Measurements from ENCODE around the gene CARD8. TPM values are rescaled to one million over a fixed set of nuclear protein-coding genes. Genes with fewer than 3 reads are reported as not detected.
A peak's percentile ranks its signal among the peaks of the same experiment; 100 is the strongest.

CARD8 gene
- total RNA-seq, 1 donor from 2014 or later = 110 TPM

DNA sequence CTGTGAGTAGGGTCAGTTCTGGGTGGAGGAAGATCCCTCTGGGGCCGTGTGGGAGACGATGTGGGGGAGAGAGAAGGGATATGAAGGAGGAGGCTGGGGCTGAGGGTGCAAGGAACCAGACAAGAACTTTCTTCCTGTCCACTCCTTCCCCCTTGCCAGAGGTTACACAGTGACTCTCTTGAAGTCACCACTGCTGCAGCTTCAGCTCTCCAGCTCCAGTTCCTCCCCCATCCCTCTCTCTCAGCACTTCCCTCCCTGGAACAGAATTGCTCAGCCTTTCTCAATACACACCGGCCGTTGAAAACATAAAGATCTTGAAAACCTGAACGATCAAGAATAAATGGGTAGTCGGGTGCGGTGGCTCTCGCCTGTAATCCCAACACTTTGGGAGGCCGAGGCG lies 80.1 kb downstream of the CARD8 start:
- H3K4me3 Mint-ChIP-seq (ENCODE audit: low read depth) = no peak overlapping the region
- intact Hi-C loops (cut with micrococcal nuclease) = no loop called here
- H3K4me1 Mint-ChIP-seq (ENCODE audit: low read depth) = peaks cover 17% of the 10 kb centered on the region
- no peak overlapping the region for H3K27ac Mint-ChIP-seq
- H3K27me3 Mint-ChIP-seq (ENCODE audit: low read depth) = no peaks in the 10 kb centered on the region
- no peaks in the 10 kb centered on the region for H3K9me3 Mint-ChIP-seq
- DNase-seq (ENCODE audit: low spot score) = no peak
- H3K36me3 Mint-ChIP-seq (ENCODE audit: low read depth) = peaks cover 59% of the 10 kb centered on the region

DNA sequence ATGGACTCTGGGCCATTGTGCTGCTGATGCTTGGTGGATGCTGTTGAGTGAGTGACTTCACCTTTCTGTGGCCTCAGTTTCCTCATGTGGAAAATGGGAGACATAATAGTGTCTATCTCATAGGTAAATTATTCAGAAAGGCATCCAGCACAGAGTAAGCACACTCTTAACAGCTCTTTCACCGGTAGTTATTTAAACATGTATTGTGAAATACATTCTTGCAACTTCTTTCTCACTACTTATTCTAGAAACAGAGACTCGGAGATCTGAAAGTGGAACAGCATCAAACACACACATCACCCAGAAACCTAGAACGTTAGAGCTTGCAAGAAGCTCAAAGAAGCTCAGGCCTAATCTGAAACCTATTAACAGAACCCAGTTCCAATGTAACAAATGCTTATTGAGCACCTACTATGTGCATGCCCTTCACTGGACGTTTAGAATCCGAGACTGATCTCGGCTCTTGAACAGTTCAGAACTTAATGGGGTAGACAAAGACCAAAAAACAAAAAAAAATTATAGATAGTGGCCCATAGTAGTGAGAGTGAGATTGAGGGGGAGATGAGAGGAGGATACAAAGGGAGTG lies 81.2 kb downstream of the CARD8 start:
- peaks cover 51% of the 10 kb centered on the region for H3K36me3 Mint-ChIP-seq (ENCODE audit: low read depth)
- DNase-seq (ENCODE audit: low spot score) = no peak
- H3K27ac Mint-ChIP-seq = no peak overlapping the region
- H3K4me1 Mint-ChIP-seq (ENCODE audit: low read depth) = peaks cover 17% of the 10 kb centered on the region
- intact Hi-C loops (cut with micrococcal nuclease) = loop anchor here (5.0 kb wide), 1 partner anchor 83 kb away; the partner anchor contains the start of gene CARD8
- H3K4me3 Mint-ChIP-seq (ENCODE audit: low read depth) = no peak overlapping the region
- no peaks in the 10 kb centered on the region for H3K27me3 Mint-ChIP-seq (ENCODE audit: low read depth)
- H3K9me3 Mint-ChIP-seq = no peaks in the 10 kb centered on the region

DNA sequence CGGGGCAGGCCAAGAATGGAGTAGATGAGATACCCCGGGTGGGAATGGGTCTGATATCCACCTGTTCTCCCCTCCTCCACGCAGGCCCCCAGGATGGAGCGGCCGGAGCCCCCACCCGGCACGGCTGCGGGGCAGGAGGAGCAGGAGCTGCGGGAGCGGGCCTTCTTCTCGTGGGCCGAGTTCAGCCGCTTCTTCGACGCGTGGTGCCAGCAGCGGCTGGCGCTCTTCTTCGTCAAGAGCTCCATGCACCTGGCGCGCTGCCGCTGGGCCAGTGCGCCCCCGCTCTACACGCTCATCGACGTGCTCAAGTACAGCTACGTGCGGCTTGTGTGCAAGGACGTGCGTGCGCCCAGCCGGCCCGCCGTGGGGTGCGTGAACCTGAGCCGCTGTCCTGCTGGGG lies 84.0 kb downstream of the CARD8 start:
- no peak overlapping the region for H3K27ac Mint-ChIP-seq
- peak overlapping the region; percentile 90 for H3K4me3 Mint-ChIP-seq (ENCODE audit: low read depth)
- peaks cover 36% of the 10 kb centered on the region for H3K36me3 Mint-ChIP-seq (ENCODE audit: low read depth)
- intact Hi-C loops (cut with micrococcal nuclease) = loop anchor here (2.0 to 5.0 kb wide), 2 partner anchors 33 to 86 kb away; partner anchors contain the start of gene CARD8
- no peaks in the 10 kb centered on the region for H3K27me3 Mint-ChIP-seq (ENCODE audit: low read depth)
- peaks cover 29% of the 10 kb centered on the region for H3K4me1 Mint-ChIP-seq (ENCODE audit: low read depth)
- no peaks in the 10 kb centered on the region for H3K9me3 Mint-ChIP-seq
- no peak for DNase-seq (ENCODE audit: low spot score)

DNA sequence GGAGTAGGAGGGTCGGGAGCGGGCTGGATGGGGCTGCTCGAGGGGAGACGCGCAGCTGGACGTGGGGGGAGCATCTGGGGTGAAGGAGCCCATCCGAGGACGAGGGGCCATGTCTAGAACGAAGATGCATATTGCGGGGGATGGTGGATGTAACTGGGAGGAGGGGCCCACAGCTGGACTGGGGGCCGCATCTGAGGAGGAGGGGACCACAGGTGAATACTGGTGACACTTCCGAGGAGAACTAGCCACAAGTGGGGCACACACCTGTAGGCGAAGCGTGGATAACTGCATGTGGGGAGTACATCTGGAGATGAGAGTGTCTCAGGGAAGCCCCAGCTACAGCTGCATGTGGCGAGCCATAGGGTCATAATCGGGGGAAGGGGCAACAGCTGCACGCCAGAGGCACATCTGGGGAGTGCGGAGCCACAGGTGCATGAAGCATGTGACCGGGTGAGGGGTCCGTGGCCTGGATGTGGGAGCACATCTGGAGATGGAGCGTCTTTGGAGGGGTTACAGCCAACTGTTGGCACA lies 84.8 kb downstream of the CARD8 start:
- Mint-ChIP-seq H3K4me1 (ENCODE audit: low read depth) (peaks cover 27% of the 10 kb centered on the region), H3K9me3 (no peaks in the 10 kb centered on the region), H3K36me3 (ENCODE audit: low read depth) (peaks cover 34% of the 10 kb centered on the region), H3K27ac (peak overlapping the region; percentile 75), H3K4me3 (ENCODE audit: low read depth) (peak overlapping the region; percentile 90), H3K27me3 (ENCODE audit: low read depth) (no peaks in the 10 kb centered on the region)
- intact Hi-C loops (cut with micrococcal nuclease) = loop anchor here (2.0 to 5.0 kb wide), 2 partner anchors 34 to 86 kb away; partner anchors contain the start of gene CARD8
- DNase-seq (ENCODE audit: low spot score) = no peak

DNA sequence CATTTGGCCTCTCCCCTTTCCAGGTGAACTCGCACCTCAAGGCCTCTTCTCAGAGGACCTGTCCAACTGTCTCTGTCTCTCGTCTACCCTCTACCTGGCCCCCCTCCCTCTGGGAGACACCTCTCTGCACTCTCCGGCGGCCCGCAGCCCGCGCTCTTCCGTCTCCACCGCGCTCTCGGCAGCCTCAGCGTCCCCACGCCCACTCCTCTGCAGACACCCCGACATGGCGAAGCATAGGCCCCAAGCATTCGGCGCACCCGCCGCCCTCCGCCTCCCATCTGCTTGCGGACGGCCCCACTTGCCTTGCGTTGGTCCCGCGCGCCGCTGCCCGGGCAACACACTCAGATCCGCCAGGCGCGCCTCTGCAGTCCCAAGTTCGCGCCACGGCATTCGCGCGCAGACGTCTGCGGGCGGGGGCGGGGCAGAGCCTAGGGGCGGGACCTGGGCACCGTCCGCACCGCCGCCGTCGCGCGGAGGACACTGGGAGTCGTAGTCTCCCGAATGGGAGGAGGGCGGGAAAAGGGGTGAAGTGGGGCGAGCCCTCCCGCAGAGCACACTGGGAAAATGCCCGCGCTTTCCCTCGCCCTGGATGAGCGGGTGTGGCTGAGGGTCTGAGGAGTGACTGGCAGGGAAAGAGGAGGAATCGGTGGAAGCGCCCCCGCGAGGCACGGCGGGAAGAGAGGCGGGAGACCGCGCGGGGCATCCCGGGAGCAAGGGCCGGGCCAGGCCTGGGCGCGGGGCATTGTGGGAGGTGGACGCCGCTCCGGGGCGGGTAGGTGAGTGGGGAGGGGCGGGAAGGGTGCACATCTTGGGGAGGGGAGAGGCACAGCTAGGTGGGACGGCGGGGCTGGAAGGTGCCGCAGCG lies 85.5 kb downstream of the CARD8 start, which contains the start of the genes LIG1 and ZSWIM9:
Gene LIG1 (minus strand): TSS at position 406 of the 865 bp plus-strand sequence. CDS start 4,778 bp downstream, outside the sequence.
Gene ZSWIM9 (plus strand): TSS at position 742 of the 865 bp plus-strand sequence. CDS start 1,123 bp downstream, outside the sequence.
- peaks cover 25% of the 10 kb centered on the region for H3K4me1 Mint-ChIP-seq (ENCODE audit: low read depth)
- intact Hi-C loops (cut with micrococcal nuclease) = loop anchor here (2.0 to 5.0 kb wide), 2 partner anchors 35 to 87 kb away; partner anchors contain the start of gene CARD8
- peaks cover 30% of the 10 kb centered on the region for H3K36me3 Mint-ChIP-seq (ENCODE audit: low read depth)
- no peaks in the 10 kb centered on the region for H3K9me3 Mint-ChIP-seq
- peak within 1 kb of the TSS; percentile 90 for H3K4me3 Mint-ChIP-seq (ENCODE audit: low read depth)
- no peaks in the 10 kb centered on the region for H3K27me3 Mint-ChIP-seq (ENCODE audit: low read depth)
- H3K27ac Mint-ChIP-seq = peak within 1 kb of the TSS; percentile 93
- DNase-seq (ENCODE audit: low spot score) = peak; percentile 90

DNA sequence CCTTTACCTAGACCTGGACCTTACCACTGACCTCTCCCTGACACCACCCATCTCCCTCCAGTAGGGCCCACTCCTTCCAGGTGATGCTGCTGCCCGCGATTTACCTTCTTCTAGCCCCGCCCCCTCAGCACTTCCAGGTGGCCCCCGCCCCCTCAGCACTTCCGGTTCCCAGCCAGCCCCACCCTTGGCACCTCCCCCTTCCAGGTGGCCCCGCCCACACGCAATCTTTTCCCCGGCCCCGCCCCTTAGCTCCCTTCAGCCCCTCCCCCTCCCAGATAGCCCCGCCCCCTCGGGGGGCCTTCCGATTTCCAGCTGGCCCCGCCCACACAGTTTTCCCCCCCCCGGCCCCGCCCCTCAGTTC lies 86.2 kb downstream of the CARD8 start:
- Mint-ChIP-seq H3K4me1 (ENCODE audit: low read depth) (peaks cover 25% of the 10 kb centered on the region), H3K4me3 (ENCODE audit: low read depth) (peak overlapping the region; percentile 90), H3K9me3 (no peaks in the 10 kb centered on the region), H3K27me3 (ENCODE audit: low read depth) (no peaks in the 10 kb centered on the region), H3K36me3 (ENCODE audit: low read depth) (peaks cover 29% of the 10 kb centered on the region), H3K27ac (peak overlapping the region; percentile 93)
- peak; percentile 80 for DNase-seq (ENCODE audit: low spot score)
- intact Hi-C loops (cut with micrococcal nuclease) = no loop called here

DNA sequence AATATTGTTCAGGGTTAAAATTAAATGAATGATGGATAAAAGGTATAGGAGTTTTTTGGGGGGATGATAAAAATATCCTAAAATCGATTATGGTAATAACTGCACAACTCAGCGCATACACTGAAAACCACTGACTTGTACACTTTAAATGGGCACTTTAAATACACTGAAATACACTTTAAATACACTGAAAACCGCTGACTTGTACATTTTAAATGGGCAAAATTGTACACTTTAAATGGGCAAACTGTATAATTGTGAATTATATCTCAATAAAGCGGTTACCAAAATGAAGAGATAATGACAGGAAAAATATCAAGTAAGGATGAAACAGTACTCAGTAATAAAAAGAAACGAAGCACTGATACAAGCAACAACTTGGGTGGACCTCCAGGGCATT lies 87.0 kb downstream of the CARD8 start:
- no peak overlapping the region for H3K27ac Mint-ChIP-seq
- intact Hi-C loops (cut with micrococcal nuclease) = no loop called here
- peak overlapping the region; percentile 90 for H3K4me3 Mint-ChIP-seq (ENCODE audit: low read depth)
- no peaks in the 10 kb centered on the region for H3K9me3 Mint-ChIP-seq
- peaks cover 29% of the 10 kb centered on the region for H3K36me3 Mint-ChIP-seq (ENCODE audit: low read depth)
- H3K27me3 Mint-ChIP-seq (ENCODE audit: low read depth) = no peaks in the 10 kb centered on the region
- no peak for DNase-seq (ENCODE audit: low spot score)
- H3K4me1 Mint-ChIP-seq (ENCODE audit: low read depth) = peaks cover 25% of the 10 kb centered on the region

DNA sequence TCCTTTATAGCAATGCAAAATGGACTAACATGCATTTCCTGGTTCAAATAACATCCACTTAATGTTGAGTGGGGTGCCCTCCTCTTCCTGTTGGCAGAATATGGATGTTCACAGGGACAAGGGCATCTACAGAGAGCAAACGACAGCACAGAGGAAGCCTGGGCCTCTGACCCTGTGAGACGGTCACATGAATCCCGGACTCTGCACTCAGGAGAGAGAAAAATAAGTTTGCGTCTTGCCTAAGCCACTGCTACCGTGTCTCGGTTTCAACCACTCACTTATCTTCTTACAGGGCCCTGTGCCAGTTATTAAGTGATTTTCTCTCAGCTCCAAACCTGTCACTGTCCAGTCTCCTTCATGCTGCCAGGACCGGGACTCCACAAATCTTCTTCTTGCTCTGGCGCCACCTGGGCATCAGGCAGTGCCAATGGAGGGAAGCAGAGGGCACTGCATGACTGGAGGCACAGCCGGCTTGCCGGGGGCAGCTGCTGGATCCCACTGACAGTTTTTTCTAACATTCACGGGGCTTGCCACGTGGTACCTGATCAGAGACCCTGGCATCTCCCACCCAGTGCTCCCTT lies 97.4 kb downstream of the CARD8 start:
- no peak overlapping the region for H3K27ac Mint-ChIP-seq
- H3K4me3 Mint-ChIP-seq (ENCODE audit: low read depth) = no peak overlapping the region
- H3K4me1 Mint-ChIP-seq (ENCODE audit: low read depth) = no peaks in the 10 kb centered on the region
- no peaks in the 10 kb centered on the region for H3K9me3 Mint-ChIP-seq
- DNase-seq (ENCODE audit: low spot score) = no peak
- peaks cover 62% of the 10 kb centered on the region for H3K36me3 Mint-ChIP-seq (ENCODE audit: low read depth)
- H3K27me3 Mint-ChIP-seq (ENCODE audit: low read depth) = no peaks in the 10 kb centered on the region
- intact Hi-C loops (cut with micrococcal nuclease) = no loop called here

Other genes starting within 250 kb of the CARD8 start
- not detected in 2 replicates for gene CABP5, start 211.8 kb downstream of the CARD8 start, total RNA-seq
- gene PLA2G4C, start 145.1 kb downstream of the CARD8 start, total RNA-seq = 11.3 and 11.4 TPM in 2 replicates
- 119 and 125 TPM in 2 replicates for gene LIG1, start 85.6 kb downstream of the CARD8 start, total RNA-seq
- 9.2 and 9.7 TPM in 2 replicates for gene ZSWIM9, start 85.2 kb downstream of the CARD8 start, total RNA-seq
- gene ZNF114, start 14.2 kb upstream of the CARD8 start, total RNA-seq = 0.37 and 0.94 TPM in 2 replicates
- 318 and 329 TPM in 2 replicates for gene EMP3, start 69.6 kb upstream of the CARD8 start, total RNA-seq
- 12.8 and 13.1 TPM in 2 replicates for gene TMEM143, start 108.0 kb upstream of the CARD8 start, total RNA-seq
- not detected in 2 replicates for gene SYNGR4, start 108.5 kb upstream of the CARD8 start, total RNA-seq
- 80.2 and 87.8 TPM in 2 replicates for gene KDELR1, start 135.6 kb upstream of the CARD8 start, total RNA-seq
- gene GRIN2D, start 137.8 kb upstream of the CARD8 start, total RNA-seq = 0.34 and 0.39 TPM in 2 replicates
- gene GRWD1, start 190.1 kb upstream of the CARD8 start, total RNA-seq = 77.6 and 77.8 TPM in 2 replicates
- 2.0 and 2.1 TPM in 2 replicates for gene KCNJ14, start 199.7 kb upstream of the CARD8 start, total RNA-seq
- gene CYTH2, start 213.5 kb upstream of the CARD8 start, total RNA-seq = 37.7 and 38.6 TPM in 2 replicates